Measurements from ENCODE around the gene TMEM43.

GRCh38 chr3:14132689-14133088 lies 7.8 kb downstream of the TMEM43 start:
- TF ChIP-seq EZH2 (IDR thresholded peaks at IDR 0.05; ENCODE audit: borderline replicate concordance, low read length) (no peak), CTCF (IDR thresholded peaks at IDR 0.05; ENCODE audit: low read length) (no peak)

All from OCI-LY1 (cell line).